ENCODE measurements around the gene FAM131B.
"Not testable (repeated sequence)": the region's sequence is repeated elsewhere in the genome, so short reads cannot be mapped to it uniquely, and the experiment has no call there.

GRCh38 chr7:143392427-143392826, 29.9 kb upstream of the FAM131B start:
- not testable (repeated sequence) for TF ChIP-seq CTCF, POLR2A (IDR thresholded peaks at IDR 0.05)

Measured in heart left ventricle (tissue), 13 donors.